Spleen (tissue), 7 donors: ENCODE measurements around the gene UNCX.

ENCODE experiments used
- POLR2A ChIP-seq, 3 donors: fragments of 450-650 bp; IDR thresholded peaks; one replicate each; pipeline ENCODE4 v1.5.1; 2017; ENCODE audit warnings: antibody characterized with exemption in 3 of 3, mild to moderate bottlenecking in 1 of 3
- POLR2AphosphoS5 ChIP-seq, 3 donors: sonication (generic); formaldehyde crosslinking; IDR thresholded peaks; one replicate each; pipeline ENCODE4 v1.5.1; 2017; ENCODE audit warnings: antibody characterized with exemption in 3 of 3
- TF ChIP-seq, protein P1 (sequence below), 11 experiments: fragments of 200-600 bp in 7 of 11; fragments of 450-650 bp in 4 of 11; sonication (generic) in 4 of 11; IDR thresholded peaks in 8 of 11; conservative IDR thresholded peaks in 3 of 11; 1 replicate in 7 of 11; 2 replicates in 4 of 11; pipeline versions ENCODE4 v1.4.0 to v1.8.0; 2016 to 2021; ENCODE audit warnings: antibody characterized with exemption in 11 of 11, inconsistent platforms in 4 of 11, mild to moderate bottlenecking in 1 of 11
- donor health status: DM: no; HTN: no; CAD: no; lungs with moderate emphysema.
- donor health status: DM: no; HTN: no; CAD: no.
- donor health status: DM: no; HTN: no; CAD: no.

DNA sequence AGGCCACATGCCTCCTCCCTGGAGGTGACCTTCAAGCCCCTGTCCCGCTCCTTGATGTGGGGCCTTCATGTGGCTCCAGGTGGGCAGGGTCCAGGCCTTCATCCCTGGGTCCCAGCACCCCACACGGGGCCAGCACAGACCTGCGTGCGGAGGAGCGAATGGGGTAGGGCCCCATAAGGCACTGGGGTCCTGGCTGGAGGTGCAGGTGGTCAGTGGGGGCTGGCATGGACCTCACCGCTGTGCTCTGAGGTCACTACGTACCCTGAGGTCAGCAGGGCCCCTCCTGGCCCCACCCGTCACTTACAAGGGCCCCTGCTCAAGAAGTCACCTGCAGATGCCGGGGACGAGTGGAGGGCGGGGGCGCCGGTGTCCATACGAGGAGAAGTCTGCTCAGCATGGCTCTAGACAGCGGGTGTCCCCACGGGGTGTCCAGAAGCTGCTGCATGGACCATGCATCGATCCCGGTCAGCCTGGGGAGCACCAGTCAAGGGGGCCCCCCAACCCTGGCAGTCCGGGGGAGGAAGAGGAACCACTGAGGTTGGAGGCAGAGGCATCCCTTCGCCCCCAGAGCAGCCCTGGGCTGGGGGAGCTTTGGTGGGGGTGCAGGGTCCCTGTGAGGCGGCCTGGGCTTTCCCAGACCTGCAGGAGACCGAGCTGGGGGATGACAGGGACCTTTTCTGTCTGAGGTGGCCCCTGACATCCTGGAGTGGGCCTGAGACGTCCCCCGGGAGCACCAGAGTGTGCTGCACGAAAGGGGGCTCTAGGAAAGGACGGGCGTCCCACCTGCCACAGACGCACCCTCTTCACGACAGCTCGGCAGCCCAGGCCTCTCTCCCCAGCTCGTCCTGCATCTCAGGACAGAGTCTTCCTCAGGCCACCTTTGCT lies 34.6 kb downstream of the UNCX start:
- TF ChIP-seq, protein P1, sequence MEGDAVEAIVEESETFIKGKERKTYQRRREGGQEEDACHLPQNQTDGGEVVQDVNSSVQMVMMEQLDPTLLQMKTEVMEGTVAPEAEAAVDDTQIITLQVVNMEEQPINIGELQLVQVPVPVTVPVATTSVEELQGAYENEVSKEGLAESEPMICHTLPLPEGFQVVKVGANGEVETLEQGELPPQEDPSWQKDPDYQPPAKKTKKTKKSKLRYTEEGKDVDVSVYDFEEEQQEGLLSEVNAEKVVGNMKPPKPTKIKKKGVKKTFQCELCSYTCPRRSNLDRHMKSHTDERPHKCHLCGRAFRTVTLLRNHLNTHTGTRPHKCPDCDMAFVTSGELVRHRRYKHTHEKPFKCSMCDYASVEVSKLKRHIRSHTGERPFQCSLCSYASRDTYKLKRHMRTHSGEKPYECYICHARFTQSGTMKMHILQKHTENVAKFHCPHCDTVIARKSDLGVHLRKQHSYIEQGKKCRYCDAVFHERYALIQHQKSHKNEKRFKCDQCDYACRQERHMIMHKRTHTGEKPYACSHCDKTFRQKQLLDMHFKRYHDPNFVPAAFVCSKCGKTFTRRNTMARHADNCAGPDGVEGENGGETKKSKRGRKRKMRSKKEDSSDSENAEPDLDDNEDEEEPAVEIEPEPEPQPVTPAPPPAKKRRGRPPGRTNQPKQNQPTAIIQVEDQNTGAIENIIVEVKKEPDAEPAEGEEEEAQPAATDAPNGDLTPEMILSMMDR (IDR thresholded peaks at IDR 0.05 in 8 of 11, conservative IDR thresholded peaks at IDR 0.05 in 3 of 11): no peak
- no peak for TF ChIP-seq POLR2AphosphoS5 (IDR thresholded peaks at IDR 0.05)
- no peak for TF ChIP-seq POLR2A (IDR thresholded peaks at IDR 0.05)
